ENCODE results near the gene PDE12. TPM values are rescaled to one million over a fixed set of nuclear protein-coding genes. Genes with fewer than 3 reads are reported as not detected.

Gene PDE12
- total RNA-seq = 28.1 and 31.5 TPM in 2 replicates

GRCh38 chr3:57555738-57556458 is at the start of gene PDE12:
PDE12 (plus strand) TSS chr3:57556274; CDS start chr3:57556380, 106 bp downstream.

GRCh38 chr3:57544181-57545125 is 11.6 kb upstream of the PDE12 start, which contains the start of gene DNAH12:
DNAH12 (minus strand) TSS chr3:57544344; CDS start chr3:57542870, 1,474 bp downstream.

GRCh38 chr3:57597127-57597923 is 41.3 kb downstream of the PDE12 start, which contains the start of gene ARF4:
ARF4 (minus strand) TSS chr3:57597344; CDS start chr3:57597140, 204 bp downstream.

Other genes with a start within 250 kb of the PDE12 start
- gene DNAH12, start 11.9 kb upstream of the PDE12 start, total RNA-seq = under 0.01 TPM in 2 replicates
- gene ARF4, start 41.1 kb downstream of the PDE12 start, total RNA-seq = 182 and 198 TPM in 2 replicates
- 12.6 and 15.5 TPM in 2 replicates for gene DENND6A, start 136.8 kb downstream of the PDE12 start, total RNA-seq
- 38.8 and 43.1 TPM in 2 replicates for gene SLMAP, start 200.0 kb downstream of the PDE12 start, total RNA-seq

Measured in mammary microvascular endothelial cell (primary cell).